NB4 (cell line): ENCODE data around the gene CCDC142.

ENCODE experiments used
- CTCF ChIP-seq: IDR thresholded peaks from one replicate; pipeline ENCODE4 v1.5.1; 2012; ENCODE audit warnings: low read depth, low read length
- MAX ChIP-seq: IDR thresholded peaks from 2 replicates; pipeline ENCODE4 v1.6.1; 2011; ENCODE audit warnings: low read depth, low read length
- POLR2A ChIP-seq: IDR thresholded peaks from 2 replicates; pipeline ENCODE4 v1.6.1; 2011; ENCODE audit warnings: mild to moderate bottlenecking; ENCODE audit not compliant: insufficient read length; ENCODE audit errors: extremely low read depth

- TF ChIP-seq POLR2A = no peak
- no peak for TF ChIP-seq CTCF
- TF ChIP-seq MAX = no peak
Observed at GRCh38 chr2:74495440-74495839, 12.6 kb upstream of the CCDC142 start.
